ENCODE measurements around the gene IQCM.

The IQCM gene

DNA sequence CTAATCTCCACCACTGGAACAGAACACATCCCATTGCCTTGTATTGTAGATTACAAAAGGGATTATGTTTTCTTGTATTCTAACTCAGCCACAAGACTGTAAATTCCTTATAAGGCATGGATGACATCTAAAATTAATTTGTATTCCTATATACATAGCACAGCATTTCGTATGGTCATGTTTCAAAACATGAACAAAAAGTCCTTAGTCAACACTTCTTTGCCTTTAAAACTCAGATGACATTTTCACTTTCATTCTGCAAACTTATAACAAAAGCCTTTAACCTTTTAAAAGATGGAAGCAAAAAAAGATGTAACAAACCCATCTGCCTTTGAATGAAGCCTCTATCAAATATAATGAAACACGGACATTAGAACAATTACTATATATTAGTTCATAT is 181.3 kb downstream of the IQCM start:
- Mint-ChIP-seq H3K36me3 (no peaks in the 10 kb centered on the region), H3K4me1 (no peaks in the 10 kb centered on the region), H3K27ac (no peak overlapping the region), H3K4me3 (no peak overlapping the region), H3K27me3 (no peaks in the 10 kb centered on the region), H3K9me3 (no peaks in the 10 kb centered on the region)
- DNase-seq (ENCODE audit: low spot score in 2 of 2): no peak
- no peak for ATAC-seq (ENCODE audit: low read depth)

DNA sequence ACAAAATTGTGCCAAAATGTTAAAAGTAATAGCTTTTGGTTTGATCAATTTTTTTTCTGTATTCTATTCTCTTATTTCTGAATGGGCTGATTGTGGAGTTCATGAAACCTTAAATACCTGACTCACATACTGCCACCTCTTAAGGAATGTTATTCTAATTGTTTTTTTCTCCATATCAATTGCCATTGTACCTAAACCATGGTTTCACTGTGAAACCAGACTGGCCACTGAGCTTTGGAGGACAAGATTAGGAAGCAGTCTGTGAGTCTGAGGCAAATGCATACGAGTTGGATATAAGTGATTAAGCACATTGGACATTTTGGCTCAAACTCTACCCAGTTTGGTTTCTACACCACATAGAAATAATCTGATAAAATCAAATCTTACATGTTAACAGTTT is 184.0 kb downstream of the IQCM start:
- Mint-ChIP-seq H3K36me3 (no peaks in the 10 kb centered on the region), H3K9me3 (peaks cover 4% of the 10 kb centered on the region), H3K4me1 (no peaks in the 10 kb centered on the region), H3K4me3 (no peak overlapping the region), H3K27me3 (no peaks in the 10 kb centered on the region), H3K27ac (no peak overlapping the region)
- DNase-seq (ENCODE audit: low spot score in 2 of 2) (no peak), ATAC-seq (ENCODE audit: low read depth) (no peak)

DNA sequence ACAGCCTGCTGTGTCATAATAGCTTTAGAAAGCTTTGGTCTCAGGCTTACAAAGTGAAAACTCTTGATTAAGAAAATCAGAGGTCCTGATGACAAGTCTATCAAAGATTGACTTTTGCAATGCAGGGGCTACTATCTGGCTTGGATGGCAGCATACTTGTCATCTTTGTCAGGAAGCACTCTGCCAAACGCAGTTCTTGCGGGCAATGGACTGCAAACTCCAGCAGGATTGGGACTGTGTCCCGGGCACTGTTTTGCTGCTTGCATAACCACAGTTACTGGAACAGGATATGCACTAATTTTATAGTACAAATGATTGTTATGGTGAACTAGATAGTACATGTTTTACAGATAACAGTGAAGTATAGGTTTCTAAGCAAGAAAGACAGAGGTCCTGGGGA is 185.6 kb downstream of the IQCM start:
- Mint-ChIP-seq H3K36me3 (no peaks in the 10 kb centered on the region), H3K9me3 (peaks cover 4% of the 10 kb centered on the region), H3K27me3 (no peaks in the 10 kb centered on the region), H3K4me1 (no peaks in the 10 kb centered on the region), H3K4me3 (no peak overlapping the region), H3K27ac (no peak overlapping the region)
- no peak for ATAC-seq (ENCODE audit: low read depth)
- DNase-seq (ENCODE audit: low spot score in 2 of 2): no peak

DNA sequence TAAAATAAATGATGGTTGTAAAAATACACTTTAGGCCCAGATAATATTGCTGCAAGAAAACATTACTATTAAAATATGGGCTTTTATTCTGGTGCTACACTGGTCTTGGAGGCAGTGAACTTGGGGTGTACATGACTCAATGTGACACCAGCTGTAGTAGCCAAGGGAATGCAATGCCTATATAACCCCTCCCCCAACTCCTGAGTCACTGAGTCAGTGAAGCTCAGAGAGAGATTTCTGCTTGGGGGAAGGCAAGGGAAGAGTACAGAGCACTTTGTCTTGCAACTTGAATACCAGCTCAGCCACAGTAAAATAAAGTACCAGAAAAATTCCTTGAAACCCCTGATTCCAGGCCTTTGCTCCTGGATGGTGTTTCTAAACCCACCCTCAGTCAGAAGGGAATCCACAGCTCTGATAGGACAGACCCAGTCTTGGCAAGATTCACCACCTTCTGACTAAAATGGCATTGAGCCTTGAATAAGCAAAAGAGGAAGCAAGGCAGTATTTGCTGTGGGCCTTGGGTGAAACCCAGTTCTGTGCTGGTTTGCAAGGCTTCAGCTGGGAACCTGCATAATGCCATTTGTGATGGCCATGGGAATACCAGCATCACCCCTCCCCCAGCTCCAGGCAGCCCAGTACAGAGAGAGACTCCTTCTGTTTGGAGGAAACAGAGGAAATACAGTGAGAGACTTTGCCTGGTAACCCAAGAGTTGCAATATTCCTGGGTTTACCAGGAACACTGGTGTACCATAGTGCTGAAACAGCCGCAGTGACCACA is 209.9 kb downstream of the IQCM start:
- peaks cover 8% of the 10 kb centered on the region for H3K9me3 Mint-ChIP-seq
- no peaks in the 10 kb centered on the region for H3K36me3 Mint-ChIP-seq
- H3K27ac Mint-ChIP-seq: no peak overlapping the region
- ATAC-seq (ENCODE audit: low read depth) (no peak), DNase-seq (ENCODE audit: low spot score in 2 of 2) (no peak)
- H3K4me3 Mint-ChIP-seq: no peak overlapping the region
- no peaks in the 10 kb centered on the region for H3K4me1 Mint-ChIP-seq
- no peaks in the 10 kb centered on the region for H3K27me3 Mint-ChIP-seq

DNA sequence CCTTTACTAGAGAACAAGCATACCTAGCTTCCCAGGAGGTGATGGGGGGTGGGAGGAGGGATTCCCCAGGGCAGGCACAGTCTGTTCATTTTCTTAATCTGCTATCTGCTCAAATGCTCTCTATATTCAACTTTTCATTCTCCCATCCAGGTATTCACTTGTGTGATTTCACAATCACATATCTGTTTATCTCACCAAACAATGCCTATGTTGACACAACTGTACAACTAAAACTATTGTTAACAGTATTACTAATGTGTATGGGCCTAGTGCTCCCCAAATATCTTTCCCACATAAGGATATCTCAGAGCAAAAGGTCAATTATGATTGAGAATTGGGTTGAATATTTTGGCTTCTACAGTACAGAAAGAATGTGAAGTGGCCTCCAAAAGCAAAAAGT is 210.8 kb downstream of the IQCM start:
- Mint-ChIP-seq H3K9me3 (peaks cover 2% of the 10 kb centered on the region), H3K27ac (no peak overlapping the region), H3K27me3 (no peaks in the 10 kb centered on the region), H3K4me3 (no peak overlapping the region), H3K36me3 (no peaks in the 10 kb centered on the region), H3K4me1 (no peaks in the 10 kb centered on the region)
- DNase-seq (ENCODE audit: low spot score in 2 of 2) (no peak), ATAC-seq (ENCODE audit: low read depth) (no peak)

DNA sequence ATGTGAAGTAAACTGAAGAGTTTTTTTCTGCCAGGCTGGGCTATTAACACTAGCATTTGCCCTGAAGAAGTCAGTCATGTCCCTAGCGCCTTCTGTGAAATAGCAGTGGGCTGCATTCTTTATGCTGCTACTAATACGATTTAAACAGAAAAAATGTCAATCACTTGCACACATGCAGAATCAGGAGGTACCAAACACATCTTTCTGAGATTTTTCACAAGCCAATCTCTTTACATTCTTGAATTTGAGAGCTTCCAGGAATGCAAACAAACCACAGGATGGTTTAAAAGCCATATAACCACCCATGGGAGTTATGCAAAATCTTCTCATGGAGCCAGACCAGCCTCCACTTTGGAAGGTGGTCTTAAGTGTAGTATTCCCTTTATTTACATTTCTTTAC is 220.1 kb downstream of the IQCM start:
- Mint-ChIP-seq H3K27ac (no peak overlapping the region), H3K4me1 (no peaks in the 10 kb centered on the region), H3K27me3 (no peaks in the 10 kb centered on the region), H3K4me3 (no peak overlapping the region), H3K9me3 (peaks cover 9% of the 10 kb centered on the region), H3K36me3 (no peaks in the 10 kb centered on the region)
- DNase-seq (ENCODE audit: low spot score in 2 of 2) (no peak), ATAC-seq (ENCODE audit: low read depth) (no peak)

DNA sequence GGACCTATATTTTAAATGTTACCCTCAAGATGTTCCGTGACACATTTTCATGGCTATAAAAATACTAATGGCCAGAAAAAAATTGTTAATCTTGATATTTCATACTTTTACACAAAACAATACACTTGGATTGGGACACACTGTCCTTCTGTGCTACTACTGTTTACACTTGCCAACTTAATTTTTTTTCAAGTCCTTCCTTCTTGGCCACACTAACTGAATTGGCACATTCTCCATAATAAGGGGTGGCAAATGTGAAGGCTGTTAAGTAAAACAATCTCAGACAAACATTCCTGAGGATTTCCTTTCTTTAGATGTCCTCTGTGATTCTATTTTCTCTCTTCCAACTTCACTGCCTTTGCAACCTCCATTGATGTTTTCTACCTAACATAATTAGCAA is 225.8 kb downstream of the IQCM start:
- ATAC-seq (ENCODE audit: low read depth): no peak
- no peaks in the 10 kb centered on the region for H3K36me3 Mint-ChIP-seq
- H3K4me3 Mint-ChIP-seq: no peak overlapping the region
- peaks cover 16% of the 10 kb centered on the region for H3K9me3 Mint-ChIP-seq
- no peak overlapping the region for H3K27ac Mint-ChIP-seq
- DNase-seq (ENCODE audit: low spot score in 2 of 2): no peak
- no peaks in the 10 kb centered on the region for H3K27me3 Mint-ChIP-seq
- H3K4me1 Mint-ChIP-seq: no peaks in the 10 kb centered on the region

DNA sequence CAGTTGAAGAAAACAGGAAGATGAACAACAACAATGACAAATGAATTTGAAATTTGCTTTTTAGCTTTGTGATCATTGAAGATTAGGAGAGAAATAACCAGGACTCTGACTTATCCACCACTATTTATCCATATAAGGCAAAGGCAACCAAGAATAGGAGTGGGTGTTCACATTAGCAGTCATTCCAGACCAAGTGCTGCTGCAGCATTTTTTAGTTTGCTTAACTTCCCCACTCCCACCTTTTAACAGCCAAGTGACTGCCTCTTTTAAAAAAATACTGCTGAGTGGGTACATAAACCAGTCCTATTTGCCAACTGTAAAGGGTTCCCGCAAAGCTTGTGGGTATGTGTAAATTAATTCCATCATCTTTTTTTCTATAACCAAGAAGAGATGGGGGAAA is 230.9 kb downstream of the IQCM start:
- Mint-ChIP-seq H3K4me3 (no peak overlapping the region), H3K4me1 (no peaks in the 10 kb centered on the region), H3K36me3 (no peaks in the 10 kb centered on the region), H3K27ac (no peak overlapping the region), H3K9me3 (peaks cover 7% of the 10 kb centered on the region), H3K27me3 (no peaks in the 10 kb centered on the region)
- DNase-seq (ENCODE audit: low spot score in 2 of 2) (no peak), ATAC-seq (ENCODE audit: low read depth) (no peak)

DNA sequence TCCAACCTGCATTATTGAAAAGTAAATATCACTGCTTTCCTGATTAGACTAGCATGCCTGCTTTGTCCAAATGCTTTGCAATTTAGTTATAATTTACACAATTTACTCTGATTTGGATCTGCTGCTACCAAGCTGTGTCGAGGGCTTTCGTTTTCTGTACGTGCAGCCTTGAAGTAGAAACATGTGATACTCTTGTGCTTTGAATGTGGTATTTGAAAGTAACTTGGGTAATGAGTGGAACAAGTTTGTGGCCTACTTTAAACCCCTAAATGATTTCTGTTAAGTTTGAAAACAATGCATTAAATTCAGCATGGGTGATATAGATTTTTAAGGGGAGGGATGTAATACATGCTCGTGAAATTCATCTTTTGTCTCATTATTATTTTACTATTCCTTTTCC is 240.7 kb downstream of the IQCM start:
- Mint-ChIP-seq H3K4me3 (no peak overlapping the region), H3K36me3 (no peaks in the 10 kb centered on the region), H3K9me3 (peaks cover 1% of the 10 kb centered on the region), H3K27ac (no peak overlapping the region), H3K4me1 (no peaks in the 10 kb centered on the region), H3K27me3 (no peaks in the 10 kb centered on the region)
- DNase-seq (ENCODE audit: low spot score in 2 of 2) (no peak), ATAC-seq (ENCODE audit: low read depth) (no peak)

DNA sequence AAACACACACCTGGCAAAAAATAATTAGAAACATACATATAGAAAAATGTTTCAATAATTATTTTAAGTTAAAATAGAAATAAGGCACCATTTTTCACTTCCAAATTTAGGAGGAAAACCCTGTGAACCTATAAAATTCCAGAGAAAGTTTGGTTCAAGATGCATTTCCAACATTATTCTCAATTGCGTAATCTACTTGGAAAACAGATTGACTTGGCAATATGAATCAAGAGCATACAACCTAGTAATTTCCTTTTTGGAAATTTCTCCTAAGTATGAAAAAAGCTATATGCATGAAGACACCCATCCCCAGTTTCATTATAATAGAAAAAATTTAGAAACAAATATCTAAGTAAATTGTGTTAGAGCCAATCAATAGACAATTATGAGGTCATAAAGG is 242.9 kb downstream of the IQCM start:
- H3K4me1 Mint-ChIP-seq: no peaks in the 10 kb centered on the region
- H3K9me3 Mint-ChIP-seq: peaks cover 1% of the 10 kb centered on the region
- H3K4me3 Mint-ChIP-seq: no peak overlapping the region
- no peaks in the 10 kb centered on the region for H3K27me3 Mint-ChIP-seq
- DNase-seq (ENCODE audit: low spot score in 2 of 2) (no peak), ATAC-seq (ENCODE audit: low read depth) (no peak)
- no peaks in the 10 kb centered on the region for H3K36me3 Mint-ChIP-seq
- no peak overlapping the region for H3K27ac Mint-ChIP-seq

DNA sequence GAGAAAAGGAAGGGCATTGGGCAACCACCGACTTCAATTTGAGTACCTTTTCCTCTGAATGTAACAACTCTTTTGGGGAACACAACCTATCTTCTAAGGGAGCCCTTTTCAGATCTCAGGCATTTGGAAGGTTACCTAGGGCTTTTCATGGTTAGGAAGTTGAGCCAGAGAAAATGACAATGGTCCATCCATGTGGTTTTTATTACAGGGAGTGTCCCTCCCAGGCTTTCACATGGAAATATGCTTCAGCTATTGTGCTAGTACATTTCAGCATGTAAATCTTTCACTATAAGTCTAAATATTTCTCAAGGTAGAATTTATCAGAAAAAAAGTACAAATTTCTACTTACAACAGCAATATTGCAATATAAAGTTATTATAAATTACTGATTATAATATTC is 259.8 kb downstream of the IQCM start:
- no peak overlapping the region for H3K4me3 Mint-ChIP-seq
- ATAC-seq (ENCODE audit: low read depth) (no peak), DNase-seq (ENCODE audit: low spot score in 2 of 2) (no peak)
- no peaks in the 10 kb centered on the region for H3K27me3 Mint-ChIP-seq
- peaks cover 3% of the 10 kb centered on the region for H3K9me3 Mint-ChIP-seq
- H3K4me1 Mint-ChIP-seq: no peaks in the 10 kb centered on the region
- no peak overlapping the region for H3K27ac Mint-ChIP-seq
- no peaks in the 10 kb centered on the region for H3K36me3 Mint-ChIP-seq

DNA sequence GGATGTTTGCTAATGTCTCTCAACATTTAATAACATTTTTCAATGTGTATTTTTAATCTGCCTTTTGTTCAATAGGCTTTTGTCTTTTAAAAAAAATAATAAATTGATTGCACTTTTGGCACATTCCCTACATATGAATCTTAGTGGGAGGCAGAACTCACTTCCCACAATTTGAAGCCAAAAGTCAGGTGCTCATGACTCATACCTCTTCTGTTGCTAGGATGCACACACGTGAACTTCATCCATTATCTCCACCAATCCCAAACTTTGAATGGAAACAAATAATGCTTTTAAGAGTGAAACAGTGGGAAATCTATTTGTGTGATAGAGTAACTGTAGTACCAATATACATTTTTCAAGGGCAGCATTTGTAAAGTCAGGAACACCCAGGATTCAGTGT is 260.5 kb downstream of the IQCM start:
- DNase-seq (ENCODE audit: low spot score in 2 of 2): no peak
- H3K4me3 Mint-ChIP-seq: no peak overlapping the region
- ATAC-seq (ENCODE audit: low read depth): no peak
- no peaks in the 10 kb centered on the region for H3K4me1 Mint-ChIP-seq
- no peak overlapping the region for H3K27ac Mint-ChIP-seq
- no peaks in the 10 kb centered on the region for H3K36me3 Mint-ChIP-seq
- H3K27me3 Mint-ChIP-seq: no peaks in the 10 kb centered on the region
- peaks cover 3% of the 10 kb centered on the region for H3K9me3 Mint-ChIP-seq

DNA sequence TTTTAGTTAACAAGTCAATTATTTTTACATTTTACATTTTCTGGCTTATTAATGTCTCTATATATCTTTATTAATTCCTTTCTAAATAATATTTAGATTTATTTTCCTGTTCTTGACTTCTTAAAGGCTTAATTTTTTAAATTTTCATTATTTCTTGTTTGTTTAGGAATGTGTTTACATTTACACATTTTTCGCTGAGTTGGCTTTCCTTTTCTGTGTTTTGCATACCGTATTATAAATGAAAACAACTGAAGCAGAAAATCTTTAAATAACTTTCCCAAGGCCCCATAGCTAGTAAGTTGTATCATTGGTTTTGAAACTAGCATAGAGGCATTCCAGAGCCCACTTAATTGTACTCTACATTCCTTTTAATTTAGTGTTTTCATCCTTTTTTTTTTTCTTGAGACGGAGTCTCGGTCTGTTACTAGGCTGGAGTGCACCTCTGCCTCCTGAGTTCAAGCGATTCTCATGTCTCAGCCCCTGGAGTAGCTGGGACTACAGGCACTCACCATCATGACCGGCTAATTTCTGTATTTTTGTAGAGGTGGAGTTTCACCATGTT is 261.6 kb downstream of the IQCM start:
- Mint-ChIP-seq H3K4me3 (no peak overlapping the region), H3K4me1 (no peaks in the 10 kb centered on the region), H3K36me3 (no peaks in the 10 kb centered on the region), H3K9me3 (peaks cover 3% of the 10 kb centered on the region), H3K27me3 (no peaks in the 10 kb centered on the region), H3K27ac (no peak overlapping the region)
- ATAC-seq (ENCODE audit: low read depth): no peak
- DNase-seq (ENCODE audit: low spot score in 2 of 2): no peak

DNA sequence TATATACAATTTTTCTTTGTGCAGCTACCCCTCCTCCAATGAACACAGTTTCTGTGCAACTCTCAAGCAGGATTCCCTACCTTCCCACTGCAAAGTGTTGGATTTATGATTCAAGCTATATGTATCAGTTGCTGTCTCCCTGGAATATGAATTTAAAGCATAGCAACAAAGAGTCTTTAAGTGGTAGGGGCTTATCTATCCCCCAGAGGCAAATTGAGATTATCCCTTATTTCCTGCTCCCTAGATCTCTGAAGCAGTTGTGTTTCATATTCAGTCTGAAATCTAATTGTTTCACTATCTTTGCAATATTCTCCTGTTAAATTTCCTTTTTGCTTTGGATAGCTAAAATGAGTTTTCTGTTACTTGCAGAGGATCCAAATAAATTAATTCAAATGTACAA is 263.0 kb downstream of the IQCM start:
- DNase-seq (ENCODE audit: low spot score in 2 of 2) (no peak), ATAC-seq (ENCODE audit: low read depth) (no peak)
- Mint-ChIP-seq H3K27me3 (no peaks in the 10 kb centered on the region), H3K27ac (no peak overlapping the region), H3K4me3 (no peak overlapping the region), H3K4me1 (no peaks in the 10 kb centered on the region), H3K9me3 (peaks cover 4% of the 10 kb centered on the region), H3K36me3 (no peaks in the 10 kb centered on the region)

DNA sequence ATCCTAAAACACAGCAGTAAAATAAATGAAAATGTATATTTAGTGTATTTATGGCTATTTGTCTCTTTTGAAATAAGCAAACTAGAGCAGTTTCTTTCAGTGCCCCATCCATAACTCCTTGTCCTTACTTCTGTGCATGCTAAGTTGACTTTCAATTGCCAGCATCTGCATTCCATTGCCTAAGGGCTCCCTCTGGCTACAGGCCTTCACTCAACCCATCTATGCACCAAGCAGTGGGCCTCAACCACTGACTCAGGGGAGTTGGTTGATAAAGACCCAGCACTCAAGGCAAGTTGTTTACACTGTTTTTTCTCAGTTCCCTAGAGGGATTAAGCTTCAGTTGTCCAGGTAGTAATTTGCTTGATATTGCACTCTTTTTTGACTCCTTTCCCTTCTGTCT is 265.7 kb downstream of the IQCM start:
- Mint-ChIP-seq H3K4me1 (no peaks in the 10 kb centered on the region), H3K4me3 (no peak overlapping the region), H3K27ac (no peak overlapping the region), H3K36me3 (no peaks in the 10 kb centered on the region), H3K27me3 (no peaks in the 10 kb centered on the region), H3K9me3 (peaks cover 2% of the 10 kb centered on the region)
- DNase-seq (ENCODE audit: low spot score in 2 of 2): no peak
- no peak for ATAC-seq (ENCODE audit: low read depth)
